ENCODE measurements around the gene PM20D2.

- TF ChIP-seq EZH2 (IDR thresholded peaks at IDR 0.05; ENCODE audit: insufficient read depth, poor library complexity, severe bottlenecking) (no peak), EZH2phosphoT487 (IDR thresholded peaks at IDR 0.05; ENCODE audit: insufficient read depth, low read depth) (no peak)
Measured at GRCh38 chr6:89200706-89201215, 54.9 kb downstream of the PM20D2 start.

Data from GM23248 (cell line).